HEK293 (cell line): Measurements from ENCODE around the gene CPAMD8.

ENCODE experiments used
- CTCF ChIA-PET: fragments of 350-600 bp; formaldehyde crosslinking; extraction: SDS; loops from one replicate; lab custom pipeline; 2021; ENCODE audit warnings: antibody characterized with exemption; lab: Yijun Ruan, JAX
- POLR2A ChIA-PET: fragments of 300-600 bp; formaldehyde crosslinking; extraction: SDS; loops from one replicate; lab custom pipeline; 2020; ENCODE audit warnings: antibody characterized with exemption, inconsistent platforms; lab: Yijun Ruan, JAX
- H3K27ac ChIP-seq: fragments of 200-500 bp; sonication (Bioruptor generic); 2 replicates; pipeline ENCODE4 v1.5.1; 2014; ENCODE audit warnings: low read depth, low read length, control low read depth, inconsistent platforms; ENCODE audit errors: extremely low read depth
- H3K36me3 ChIP-seq, 2 experiments: fragments of 200-500 bp in 1 of 2; sonication (Bioruptor generic) in 1 of 2; 1 replicate in 1 of 2; 2 replicates in 1 of 2; pipeline ENCODE4 v1.5.1; 2014 to 2017; ENCODE audit warnings: inconsistent platforms in 2 of 2, low read length in 2 of 2; ENCODE audit not compliant: control insufficient read depth in 2 of 2, insufficient read depth in 1 of 2
- H3K4me1 ChIP-seq: fragments of 200-500 bp; sonication (Bioruptor generic); 2 replicates; pipeline ENCODE4 v1.5.1; 2014; ENCODE audit warnings: mild to moderate bottlenecking, low read length, inconsistent platforms; ENCODE audit not compliant: control insufficient read depth, insufficient read depth
- H3K4me3 ChIP-seq: 2 replicates; pipeline ENCODE4 v1.5.1; 2011; ENCODE audit warnings: low read depth, mild to moderate bottlenecking, control low read depth, low read length, moderate library complexity
- H3K9me3 ChIP-seq: fragments of 200-500 bp; sonication (Bioruptor generic); 2 replicates; pipeline ENCODE4 v1.5.1; 2014; ENCODE audit warnings: low read depth, low read length, inconsistent platforms; ENCODE audit not compliant: control insufficient read depth, insufficient read depth
- GFI1B ChIP-seq: fragments of 450-650 bp; formaldehyde crosslinking; IDR thresholded peaks from 2 replicates; pipeline ENCODE4 v1.5.1; 2016; ENCODE audit warnings: missing biosample characterization, missing genetic modification characterization
- GLIS1 ChIP-seq: fragments of 450-650 bp; formaldehyde crosslinking; IDR thresholded peaks from 2 replicates; pipeline ENCODE4 v1.5.1; 2016; ENCODE audit warnings: missing biosample characterization, missing genetic modification characterization
- PRDM6 ChIP-seq: fragments of 450-650 bp; formaldehyde crosslinking; IDR thresholded peaks from 2 replicates; pipeline ENCODE4 v1.5.1; 2017; ENCODE audit warnings: missing biosample characterization, missing genetic modification characterization
- RBAK ChIP-seq: fragments of 450-650 bp; formaldehyde crosslinking; IDR thresholded peaks from 2 replicates; pipeline ENCODE4 v1.5.1; 2016; ENCODE audit warnings: missing biosample characterization, missing genetic modification characterization
- TRIM28 ChIP-seq: IDR thresholded peaks from 2 replicates; pipeline ENCODE4 v1.6.1; 2011; ENCODE audit warnings: low read length, control low read depth, borderline replicate concordance
- WT1 ChIP-seq: fragments of 450-650 bp; formaldehyde crosslinking; IDR thresholded peaks from 2 replicates; pipeline ENCODE4 v1.5.1; 2016; ENCODE audit warnings: missing biosample characterization, missing genetic modification characterization
- ZBTB48 ChIP-seq: fragments of 450-650 bp; formaldehyde crosslinking; IDR thresholded peaks from 2 replicates; pipeline ENCODE4 v1.5.1; 2016; ENCODE audit warnings: missing biosample characterization, missing genetic modification characterization
- ZFP3 ChIP-seq: fragments of 450-650 bp; formaldehyde crosslinking; IDR thresholded peaks from 2 replicates; pipeline ENCODE4 v1.5.1; 2016; ENCODE audit warnings: low read depth, missing biosample characterization, missing genetic modification characterization
- ZNF133 ChIP-seq: fragments of 450-650 bp; formaldehyde crosslinking; IDR thresholded peaks from 2 replicates; pipeline ENCODE4 v1.5.1; 2016; ENCODE audit warnings: missing biosample characterization, missing genetic modification characterization
- ZNF157 ChIP-seq: fragments of 450-650 bp; formaldehyde crosslinking; IDR thresholded peaks from 2 replicates; pipeline ENCODE4 v1.5.1; 2016; ENCODE audit warnings: missing biosample characterization, missing genetic modification characterization
- ZNF18 ChIP-seq: fragments of 450-650 bp; formaldehyde crosslinking; IDR thresholded peaks from 2 replicates; pipeline ENCODE4 v1.5.1; 2016; ENCODE audit warnings: missing biosample characterization, missing genetic modification characterization
- ZNF202 ChIP-seq: fragments of 450-650 bp; formaldehyde crosslinking; IDR thresholded peaks from 2 replicates; pipeline ENCODE4 v1.5.1; 2016; ENCODE audit warnings: missing biosample characterization, missing genetic modification characterization, borderline replicate concordance
- ZNF24 ChIP-seq: fragments of 450-650 bp; formaldehyde crosslinking; IDR thresholded peaks from 2 replicates; pipeline ENCODE4 v1.5.1; 2016; ENCODE audit warnings: missing biosample characterization, missing genetic modification characterization
- ZNF48 ChIP-seq: fragments of 450-650 bp; formaldehyde crosslinking; IDR thresholded peaks from 2 replicates; pipeline ENCODE4 v1.5.1; 2016; ENCODE audit warnings: missing biosample characterization, missing genetic modification characterization
- ZNF639 ChIP-seq: fragments of 450-650 bp; formaldehyde crosslinking; IDR thresholded peaks from 2 replicates; pipeline ENCODE4 v1.5.1; 2016; ENCODE audit warnings: missing biosample characterization, missing genetic modification characterization
- ZNF707 ChIP-seq: fragments of 450-650 bp; formaldehyde crosslinking; IDR thresholded peaks from 2 replicates; pipeline ENCODE4 v1.5.1; 2016; ENCODE audit warnings: missing biosample characterization, missing genetic modification characterization
- ZSCAN23 ChIP-seq: fragments of 450-650 bp; formaldehyde crosslinking; IDR thresholded peaks from 2 replicates; pipeline ENCODE4 v1.5.1; 2016; ENCODE audit warnings: missing biosample characterization, missing genetic modification characterization

CPAMD8 gene

GRCh38 chr19:16955161-16955560, 71.4 kb downstream of the CPAMD8 start:
- H3K9me3 ChIP-seq = no peaks in the 10 kb centered on the region
- peaks cover 8% of the 10 kb centered on the region for H3K4me1 ChIP-seq
- no peak overlapping the region for H3K4me3 ChIP-seq
- TF ChIP-seq ZNF18 (tag by site-specific recombination) (no peak), TRIM28 (no peak), ZFP3 (no peak)
- CTCF ChIA-PET = no interaction called here
- POLR2A ChIA-PET = no interaction called here
- no peaks in the 10 kb centered on the region for H3K36me3 ChIP-seq
- H3K27ac ChIP-seq = no peak overlapping the region

- no peak overlapping the region for H3K27ac ChIP-seq
- no peak overlapping the region for H3K4me3 ChIP-seq
- H3K36me3 ChIP-seq = no peaks in the 10 kb centered on the region
- TF ChIP-seq ZNF202 (no peak), ZNF707 (tag by site-specific recombination) (no peak), ZNF48 (tag by site-specific recombination) (no peak), ZNF157 (tag by site-specific recombination) (no peak), ZSCAN23 (no peak), GFI1B (no peak)
- no peaks in the 10 kb centered on the region for H3K9me3 ChIP-seq
- POLR2A ChIA-PET = no interaction called here
- peaks cover 3% of the 10 kb centered on the region for H3K4me1 ChIP-seq
- CTCF ChIA-PET = interaction anchor here (0.7 kb wide), 1 partner anchor 11 kb away, joined by 3 read pairs; no protein-coding TSS in a partner anchor
Measured at GRCh38 chr19:16952046-16952445, 74.6 kb downstream of the CPAMD8 start.

- H3K9me3 ChIP-seq = no peaks in the 10 kb centered on the region
- H3K4me3 ChIP-seq = no peak overlapping the region
- TF ChIP-seq ZNF24 (tag by site-specific recombination) (no peak), ZNF639 (tag by site-specific recombination) (no peak), WT1 (tag by site-specific recombination) (peak; percentile 21; the same call in 1 of the 2 replicates), ZBTB48 (tag by site-specific recombination) (peak; percentile 52; the same call in 1 of the 2 replicates), ZNF133 (0 out of 2 replicates have a peak, but pooled peaks have one; percentile 48), RBAK (tag by site-specific recombination) (no peak), GLIS1 (0 out of 2 replicates have a peak, but pooled peaks have one; percentile 9), PRDM6 (tag by site-specific recombination) (no peak)
- POLR2A ChIA-PET = no interaction called here
- CTCF ChIA-PET = no interaction called here
- no peaks in the 10 kb centered on the region for H3K4me1 ChIP-seq
- H3K27ac ChIP-seq = no peak overlapping the region
- H3K36me3 ChIP-seq = no peaks in the 10 kb centered on the region
Measured at GRCh38 chr19:16951529-16951928, 75.1 kb downstream of the CPAMD8 start.
